Suprapubic skin (tissue), 4 donors: Measurements from ENCODE around the gene CD164. TPM values are rescaled to one million over a fixed set of nuclear protein-coding genes. Genes with fewer than 3 reads are reported as not detected.
"Not testable (repeated sequence)": the region's sequence is repeated elsewhere in the genome, so short reads cannot be mapped to it uniquely, and the experiment has no call there.

Experiments used
- DNase-seq, 2 donors: peaks; one replicate each; pipeline ENCODE4 v3.0.0-alpha.2; 2019; ENCODE audit warnings: low spot score in 2 of 2
- H3K27ac ChIP-seq: fragments of 200-600 bp; sonication (generic); one replicate; pipeline ENCODE4 v1.5.1; 2019
- H3K27me3 ChIP-seq: fragments of 200-600 bp; sonication (generic); one replicate; pipeline ENCODE4 v1.5.1; 2019
- H3K36me3 ChIP-seq: fragments of 200-600 bp; sonication (generic); one replicate; pipeline ENCODE4 v1.5.1; 2019
- H3K4me1 ChIP-seq: fragments of 200-600 bp; sonication (generic); one replicate; pipeline ENCODE4 v1.5.1; 2019
- H3K4me3 ChIP-seq: fragments of 200-600 bp; sonication (generic); one replicate; pipeline ENCODE4 v1.5.1; 2019; ENCODE audit warnings: mild to moderate bottlenecking
- H3K9me3 ChIP-seq: fragments of 200-600 bp; sonication (generic); one replicate; pipeline ENCODE4 v1.5.1; 2019
- CTCF ChIP-seq, 2 donors: fragments of 200-600 bp in 1 of 2; fragments of 450-650 bp in 1 of 2; sonication (generic) in 1 of 2; IDR thresholded peaks; one replicate each; pipeline ENCODE4 v1.5.1; 2016 to 2019; ENCODE audit warnings: antibody characterized with exemption in 2 of 2, mild to moderate bottlenecking in 1 of 2, moderate library complexity in 1 of 2
- EP300 ChIP-seq: sonication (generic); formaldehyde crosslinking; IDR thresholded peaks from one replicate; pipeline ENCODE4 v1.6.1; 2017; ENCODE audit warnings: antibody characterized with exemption
- POLR2A ChIP-seq, 2 donors: fragments of 450-650 bp; IDR thresholded peaks; one replicate each; pipeline ENCODE4 v1.6.1; 2017; ENCODE audit warnings: antibody characterized with exemption in 2 of 2, mild to moderate bottlenecking in 2 of 2, moderate library complexity in 2 of 2
- POLR2AphosphoS5 ChIP-seq, 3 donors: sonication (generic); formaldehyde crosslinking; IDR thresholded peaks; one replicate each; pipeline ENCODE4 v1.6.1; 2017; ENCODE audit warnings: antibody characterized with exemption in 3 of 3
- WGBS: methylation state at CpG from one replicate; pipeline ENCODE4 v1.1.5; 2018; 5-methylcytosine and 5-hydroxymethylcytosine counted together
- total RNA-seq, 4 donors: library from RNA; depleted of rRNA; stranded (reverse); fragments of >200 nt; gene quantifications; one replicate each; pipeline ENCODE4 v1.1.0, GENCODE V29; 2016

Gene CD164
- total RNA-seq, 4 donors from 2014 or later, result 122 to 174 (median 139) TPM

GRCh38 chr6:109369728-109370127 is 12.5 kb downstream of the CD164 start:
- Histone ChIP-seq H3K4me1 (peaks cover 16% of the 10 kb centered on the region), H3K27me3 (no peaks in the 10 kb centered on the region), H3K36me3 (peaks cover 82% of the 10 kb centered on the region), H3K4me3 (no peak overlapping the region), H3K9me3 (no peaks in the 10 kb centered on the region), H3K27ac (no peak overlapping the region)
- no peak for DNase-seq
- 77% methylated on average over 4 of the region's 4 CpGs for WGBS
- TF ChIP-seq EP300 (no peak), POLR2AphosphoS5 (IDR thresholded peaks at IDR 0.05) (no peak), CTCF (IDR thresholded peaks at IDR 0.05) (no peak), POLR2A (IDR thresholded peaks at IDR 0.05) (no peak)

- not testable (repeated sequence) for H3K4me1 ChIP-seq, DNase-seq, H3K27ac ChIP-seq, H3K4me3 ChIP-seq, H3K9me3 ChIP-seq, H3K27me3 ChIP-seq
- peaks cover 85% of the 10 kb centered on the region for H3K36me3 ChIP-seq
- 92% methylated on average over 5 of the region's 5 CpGs for WGBS
Measured at GRCh38 chr6:109364382-109365078, 17.7 kb downstream of the CD164 start.

- DNase-seq, result no peak
- Histone ChIP-seq H3K4me1 (peaks cover 3% of the 10 kb centered on the region), H3K36me3 (peaks cover 80% of the 10 kb centered on the region), H3K27ac (no peak overlapping the region), H3K27me3 (no peaks in the 10 kb centered on the region), H3K9me3 (no peaks in the 10 kb centered on the region), H3K4me3 (no peak overlapping the region)
- no peak for TF ChIP-seq POLR2AphosphoS5 (IDR thresholded peaks at IDR 0.05)
- TF ChIP-seq EP300, result no peak
- no peak for TF ChIP-seq CTCF (IDR thresholded peaks at IDR 0.05)
- no peak for TF ChIP-seq POLR2A (IDR thresholded peaks at IDR 0.05)
- 96% methylated on average over 2 of the region's 2 CpGs for WGBS
Measured at GRCh38 chr6:109363753-109364152, 18.5 kb downstream of the CD164 start.

- Histone ChIP-seq H3K9me3 (no peaks in the 10 kb centered on the region), H3K27ac (no peak overlapping the region), H3K4me3 (no peak overlapping the region), H3K27me3 (no peaks in the 10 kb centered on the region), H3K36me3 (peaks cover 75% of the 10 kb centered on the region), H3K4me1 (peaks cover 3% of the 10 kb centered on the region)
- DNase-seq, result no peak
- 99% methylated on average over 7 of the region's 7 CpGs for WGBS
- TF ChIP-seq EP300, result no peak
- no peak for TF ChIP-seq POLR2A (IDR thresholded peaks at IDR 0.05)
- no peak for TF ChIP-seq CTCF (IDR thresholded peaks at IDR 0.05)
- TF ChIP-seq POLR2AphosphoS5 (IDR thresholded peaks at IDR 0.05), result no peak
Measured at GRCh38 chr6:109362102-109362884, 20.0 kb downstream of the CD164 start.

- no peak overlapping the region for H3K4me3 ChIP-seq
- no peak for TF ChIP-seq POLR2AphosphoS5 (IDR thresholded peaks at IDR 0.05)
- H3K36me3 ChIP-seq, result peaks cover 79% of the 10 kb centered on the region
- peaks cover 12% of the 10 kb centered on the region for H3K9me3 ChIP-seq
- peaks cover 3% of the 10 kb centered on the region for H3K4me1 ChIP-seq
- DNase-seq, result no peak
- no peak overlapping the region for H3K27ac ChIP-seq
- no peaks in the 10 kb centered on the region for H3K27me3 ChIP-seq
Measured at GRCh38 chr6:109360791-109361190, 21.5 kb downstream of the CD164 start.

- TF ChIP-seq EP300, result no peak
- no peak for TF ChIP-seq CTCF (IDR thresholded peaks at IDR 0.05)
- TF ChIP-seq POLR2A (IDR thresholded peaks at IDR 0.05), result no peak
- TF ChIP-seq POLR2AphosphoS5 (IDR thresholded peaks at IDR 0.05), result no peak
- Histone ChIP-seq H3K9me3 (peaks cover 12% of the 10 kb centered on the region), H3K27me3 (no peaks in the 10 kb centered on the region), H3K36me3 (peaks cover 78% of the 10 kb centered on the region), H3K4me1 (peaks cover 3% of the 10 kb centered on the region), H3K4me3 (no peak overlapping the region), H3K27ac (no peak overlapping the region)
- 89% methylated on average over 1 of the region's 1 CpG for WGBS
- no peak for DNase-seq
Measured at GRCh38 chr6:109360281-109360680, 22.0 kb downstream of the CD164 start.
